OCI-LY7 (cell line): ENCODE data around the gene MKI67.

Source experiments
- CTCF ChIP-seq: fragments of 200-600 bp; sonication (generic); conservative IDR thresholded peaks from 2 replicates; pipeline ENCODE4 v1.5.1; 2014; ENCODE audit warnings: mild to moderate bottlenecking, antibody characterized with exemption, low read length, moderate library complexity, mixed read lengths
- EZH2phosphoT487 ChIP-seq: fragments of 200-600 bp; sonication (generic); IDR thresholded peaks from 2 replicates; pipeline ENCODE4 v1.6.1; 2018; ENCODE audit warnings: low read depth, borderline replicate concordance, mild to moderate bottlenecking, mixed run types, antibody characterized with exemption, low read length, moderate library complexity, mixed read lengths

- TF ChIP-seq CTCF (no peak), EZH2phosphoT487 (no peak)
Observed at GRCh38 chr10:128101901-128102300, 24.3 kb downstream of the MKI67 start.
